Measurements from ENCODE around the gene CSNK2A1.

- no peak for TF ChIP-seq CTCF (IDR thresholded peaks at IDR 0.05)
- TF ChIP-seq POLR2A (IDR thresholded peaks at IDR 0.05): no peak
Measured at GRCh38 chr20:517221-517620, 26.4 kb downstream of the CSNK2A1 start.

Measured in body of pancreas (tissue), 4 donors.